Ovary (tissue), 3 donors: ENCODE measurements around the gene DGUOK.

Source experiments
- CTCF ChIP-seq, 3 donors: fragments of 450-650 bp in 2 of 3; fragments of 200-600 bp in 1 of 3; IDR thresholded peaks; one replicate each; pipeline versions ENCODE4 v1.5.1 to v1.8.0; 2016 to 2022; ENCODE audit warnings: antibody characterized with exemption in 3 of 3, mild to moderate bottlenecking in 1 of 3
- EP300 ChIP-seq: sonication (generic); formaldehyde crosslinking; IDR thresholded peaks from one replicate; pipeline ENCODE4 v1.6.1; 2017; ENCODE audit warnings: antibody characterized with exemption
- POLR2A ChIP-seq: fragments of 450-650 bp; IDR thresholded peaks from one replicate; pipeline ENCODE4 v1.6.1; 2017; ENCODE audit warnings: antibody characterized with exemption, mild to moderate bottlenecking, moderate library complexity
- donor health status: DM: no; HTN: no; CAD: no.

- TF ChIP-seq CTCF (IDR thresholded peaks at IDR 0.05), result no peak
- TF ChIP-seq EP300, result no peak
- TF ChIP-seq POLR2A, result no peak
These were observed 5.8 kb upstream of the DGUOK start for GRCh38 chr2:73920577-73921545.
